ENCODE results near the gene NDRG2. TPM values are rescaled to one million over a fixed set of nuclear protein-coding genes. Genes with fewer than 3 reads are reported as not detected.

Gene NDRG2
- total and polyA plus RNA-seq, 4 donors = 46.1 to 112 (median 58.6) TPM

GRCh38 chr14:21050597-21050996, 25.7 kb upstream of the NDRG2 start:
- H3K4me1 ChIP-seq (ENCODE audit: control insufficient read depth in 5 of 5, insufficient read depth in 5 of 5, low read length in 5 of 5) = peaks cover 0 to 6% (median 0%) of the 10 kb centered on the region in 5 donors
- TF ChIP-seq CTCF (IDR thresholded peaks at IDR 0.05; ENCODE audit: control extremely low read depth, extremely low read depth) = no peak
- no peaks in the 10 kb centered on the region for H3K36me3 ChIP-seq (ENCODE audit: control insufficient read depth in 4 of 4, insufficient read depth in 4 of 4, low read length in 4 of 4)
- H3K27me3 ChIP-seq (ENCODE audit: control insufficient read depth in 3 of 3, insufficient read depth in 3 of 3, low read length in 2 of 3) = no peaks in the 10 kb centered on the region
- H3K9ac ChIP-seq (ENCODE audit: insufficient read depth in 1 of 2, low read length in 2 of 2) = no peak overlapping the region
- DNase-seq (no peak), ATAC-seq (ENCODE audit: insufficient read depth, low FRiP score) (no peak)
- H3K4me3 ChIP-seq = no peak overlapping the region
- H3K9me3 ChIP-seq (ENCODE audit: control insufficient read depth in 4 of 4, insufficient read depth in 3 of 4, low read length in 3 of 4) = no peaks in the 10 kb centered on the region
- H3K27ac ChIP-seq (ENCODE audit: low read depth in 1 of 2, low read length in 1 of 2) = no peak overlapping the region
- WGBS, 2 donors = 51 to 64% methylated on average over 3 of the region's 3 CpGs

GRCh38 chr14:21049271-21049673, 24.4 kb upstream of the NDRG2 start:
- WGBS, 2 donors = 80 to 84% methylated on average over 3 of the region's 3 CpGs
- no peak overlapping the region for H3K9ac ChIP-seq (ENCODE audit: insufficient read depth in 1 of 2, low read length in 2 of 2)
- ATAC-seq (ENCODE audit: insufficient read depth, low FRiP score) = no peak
- no peak overlapping the region for H3K4me3 ChIP-seq
- peaks cover 0 to 6% (median under 1%) of the 10 kb centered on the region in 5 donors for H3K4me1 ChIP-seq (ENCODE audit: control insufficient read depth in 5 of 5, insufficient read depth in 5 of 5, low read length in 5 of 5)
- H3K9me3 ChIP-seq (ENCODE audit: control insufficient read depth in 4 of 4, insufficient read depth in 3 of 4, low read length in 3 of 4) = peaks cover 0 to 2% (median 0%) of the 10 kb centered on the region in 4 donors
- H3K27me3 ChIP-seq (ENCODE audit: control insufficient read depth in 3 of 3, insufficient read depth in 3 of 3, low read length in 2 of 3) = no peaks in the 10 kb centered on the region
- TF ChIP-seq CTCF (IDR thresholded peaks at IDR 0.05; ENCODE audit: control extremely low read depth, extremely low read depth) = no peak
- H3K27ac ChIP-seq (ENCODE audit: low read depth in 1 of 2, low read length in 1 of 2) = no peak overlapping the region
- H3K36me3 ChIP-seq (ENCODE audit: control insufficient read depth in 4 of 4, insufficient read depth in 4 of 4, low read length in 4 of 4) = no peaks in the 10 kb centered on the region
- DNase-seq = no peak

GRCh38 chr14:21048638-21049037, 23.8 kb upstream of the NDRG2 start:
- Histone ChIP-seq H3K27me3 (ENCODE audit: control insufficient read depth in 3 of 3, insufficient read depth in 3 of 3, low read length in 2 of 3) (no peaks in the 10 kb centered on the region), H3K4me1 (ENCODE audit: control insufficient read depth in 5 of 5, insufficient read depth in 5 of 5, low read length in 5 of 5) (peaks cover 0 to 6% (median 6%) of the 10 kb centered on the region in 5 donors), H3K27ac (ENCODE audit: low read depth in 1 of 2, low read length in 1 of 2) (no peak overlapping the region), H3K36me3 (ENCODE audit: control insufficient read depth in 4 of 4, insufficient read depth in 4 of 4, low read length in 4 of 4) (no peaks in the 10 kb centered on the region), H3K4me3 (no peak overlapping the region), H3K9ac (ENCODE audit: insufficient read depth in 1 of 2, low read length in 2 of 2) (no peak overlapping the region), H3K9me3 (ENCODE audit: control insufficient read depth in 4 of 4, insufficient read depth in 3 of 4, low read length in 3 of 4) (peaks cover 0 to 2% (median 0%) of the 10 kb centered on the region in 4 donors)
- ATAC-seq (ENCODE audit: insufficient read depth, low FRiP score) (no peak), DNase-seq (no peak)
- no peak for TF ChIP-seq CTCF (IDR thresholded peaks at IDR 0.05; ENCODE audit: control extremely low read depth, extremely low read depth)
- WGBS, 2 donors = 81 to 83% methylated on average over 2 of the region's 2 CpGs

- H3K36me3 ChIP-seq (ENCODE audit: control insufficient read depth in 4 of 4, insufficient read depth in 4 of 4, low read length in 4 of 4) = no peaks in the 10 kb centered on the region
- H3K9ac ChIP-seq (ENCODE audit: insufficient read depth in 1 of 2, low read length in 2 of 2) = no peak overlapping the region
- 68 to 73% methylated on average over 2 of the region's 2 CpGs for WGBS, 2 donors
- H3K9me3 ChIP-seq (ENCODE audit: control insufficient read depth in 4 of 4, insufficient read depth in 3 of 4, low read length in 3 of 4) = peaks cover 0 to 2% (median 0%) of the 10 kb centered on the region in 4 donors
- H3K27me3 ChIP-seq (ENCODE audit: control insufficient read depth in 3 of 3, insufficient read depth in 3 of 3, low read length in 2 of 3) = no peaks in the 10 kb centered on the region
- no peak overlapping the region for H3K27ac ChIP-seq (ENCODE audit: low read depth in 1 of 2, low read length in 1 of 2)
- ATAC-seq (ENCODE audit: insufficient read depth, low FRiP score) (no peak), DNase-seq (no peak)
- H3K4me1 ChIP-seq (ENCODE audit: control insufficient read depth in 5 of 5, insufficient read depth in 5 of 5, low read length in 5 of 5) = peaks cover 0 to 16% (median 6%) of the 10 kb centered on the region in 5 donors
- TF ChIP-seq CTCF (IDR thresholded peaks at IDR 0.05; ENCODE audit: control extremely low read depth, extremely low read depth) = no peak
- no peak overlapping the region for H3K4me3 ChIP-seq
These were observed 22.5 kb upstream of the NDRG2 start for GRCh38 chr14:21047378-21047781.
